T-cell (primary cell): ENCODE data around the gene AGAP3. TPM values are rescaled to one million over a fixed set of nuclear protein-coding genes. Genes with fewer than 3 reads are reported as not detected.

Experiments used
- ATAC-seq, 4 experiments: fragments of 200-7000 bp in 3 of 4; fragments of 150-1000 bp in 1 of 4; cut with Tn5 transposase; replicated peaks in 1 of 4; 1 replicate in 3 of 4; 2 replicates in 1 of 4; pipeline ENCODE4 v1.10.0; 2021; ENCODE audit warnings: moderate library complexity in 3 of 4, mild to moderate bottlenecking in 2 of 4, moderate number of reproducible peaks in 1 of 4
- CTCF ChIA-PET, 2 donors: fragments of 300-600 bp; sonication (Branson Sonifier 250); formaldehyde crosslinking; loops; one replicate each; lab custom pipeline; 2022; ENCODE audit warnings: antibody characterized with exemption in 2 of 2; lab: Charles Lee
- POLR2A ChIA-PET, 2 donors: fragments of 300-600 bp; sonication (Branson Sonifier 250); formaldehyde crosslinking; loops; one replicate each; lab custom pipeline; 2022; ENCODE audit warnings: antibody characterized with exemption in 2 of 2; lab: Charles Lee
- DNase-seq, 35 experiments: peaks; one replicate each; pipeline versions ENCODE4 v3.0.0 to v3.0.0-alpha.2; 2013 to 2023
- H3K27ac ChIP-seq: one replicate; pipeline ENCODE4 v1.5.1; 2013; ENCODE audit warnings: low read length
- H3K27me3 ChIP-seq, 2 experiments: replicated peaks in 1 of 2; 1 replicate in 1 of 2; 2 replicates in 1 of 2; pipeline versions ENCODE4 v1.6.1 to v1.7.0; 2013; ENCODE audit warnings: low read length in 1 of 2, mixed read lengths in 1 of 2; ENCODE audit not compliant: control insufficient read depth in 2 of 2, insufficient read depth in 2 of 2; ENCODE audit errors: extremely low read depth in 1 of 2
- H3K36me3 ChIP-seq, 2 donors: 1 replicate in 1 of 2; 2 replicates in 1 of 2; pipeline versions ENCODE4 v1.6.1 to v1.7.0; 2013; ENCODE audit warnings: low read length in 1 of 2; ENCODE audit not compliant: control insufficient read depth in 2 of 2, insufficient read depth in 1 of 2; ENCODE audit errors: extremely low read depth in 1 of 2
- H3K4me1 ChIP-seq, 2 experiments: 1 replicate in 1 of 2; 2 replicates in 1 of 2; pipeline versions ENCODE4 v1.6.1 to v1.7.0; 2013; ENCODE audit warnings: low read length in 2 of 2, mixed read lengths in 1 of 2; ENCODE audit not compliant: insufficient read depth in 2 of 2, control insufficient read depth in 1 of 2; ENCODE audit errors: extremely low read depth in 1 of 2
- H3K4me3 ChIP-seq, 2 donors: 1 replicate in 1 of 2; 2 replicates in 1 of 2; pipeline versions ENCODE4 v1.5.1 to v1.7.0; 2013; ENCODE audit warnings: mild to moderate bottlenecking in 2 of 2, low read length in 1 of 2, moderate library complexity in 1 of 2; ENCODE audit not compliant: control insufficient read depth in 1 of 2; ENCODE audit errors: extremely low read depth in 1 of 2
- H3K9me3 ChIP-seq: 2 replicates; pipeline ENCODE4 v1.7.0; 2013
- H3K27ac Mint-ChIP-seq, 2 donors: one replicate each; pipeline ENCODE4 v1.8.0; 2020 to 2021; ENCODE audit warnings: mild to moderate bottlenecking in 2 of 2, mixed read lengths in 2 of 2
- H3K27me3 Mint-ChIP-seq, 2 donors: one replicate each; pipeline ENCODE4 v1.8.0; 2021 to 2022; ENCODE audit warnings: mixed read lengths in 2 of 2
- H3K36me3 Mint-ChIP-seq: one replicate; pipeline ENCODE4 v1.8.0; 2021; ENCODE audit warnings: mixed read lengths
- H3K4me1 Mint-ChIP-seq, 3 donors: one replicate each; pipeline ENCODE4 v1.8.0; 2020 to 2022; ENCODE audit warnings: mixed read lengths in 3 of 3, mild to moderate bottlenecking in 1 of 3
- H3K4me3 Mint-ChIP-seq, 3 donors: one replicate each; pipeline ENCODE4 v1.8.0; 2020 to 2022; ENCODE audit warnings: mild to moderate bottlenecking in 3 of 3, mixed read lengths in 3 of 3, moderate library complexity in 3 of 3
- H3K9me3 Mint-ChIP-seq, 3 donors: one replicate each; pipeline ENCODE4 v1.8.0; 2020 to 2022; ENCODE audit warnings: mixed read lengths in 3 of 3
- WGBS: methylation state at CpG from one replicate; pipeline ENCODE4 v1.1.5; 2013; ENCODE audit warnings: missing lambda C conversion rate; ENCODE audit not compliant: insufficient coverage; 5-methylcytosine and 5-hydroxymethylcytosine counted together
- total RNA-seq, 35 experiments: library from RNA in 6 of 35; stranded (reverse) in 6 of 35; fragments of 120-200 nt in 1 of 35; gene quantifications; one replicate each; pipeline versions ENCODE4 v1.2.1 to v1.2.4 and lab custom pipeline; 2013 to 2026

AGAP3 gene
- total RNA-seq, 5 donors from 2014 or later (not counting 1 experiment from before 2014, with no cell fraction given) = 28.2 to 67.3 (median 50.9) TPM

- peaks cover 4 to 11% of the 10 kb centered on the region in 2 donors for H3K36me3 ChIP-seq
- 2% methylated on average over 66 of the region's 66 CpGs for WGBS
- ChIA-PET CTCF (interaction anchor here in 1 of 2 donors (0.5 to 1.2 kb wide), 4 partner anchors 22 to 139 kb away, joined by 3 to 6 read pairs (median 4); partner anchors contain the start of genes ABCB8 and SLC4A2), POLR2A (no interaction called here)
- Mint-ChIP-seq H3K36me3 (peaks cover 7% of the 10 kb centered on the region), H3K4me1 (peaks cover 36 to 47% (median 39%) of the 10 kb centered on the region in 3 donors), H3K27me3 (peaks cover 4 to 7% of the 10 kb centered on the region in 2 donors), H3K9me3 (no peaks in the 10 kb centered on the region), H3K27ac (peak within 1 kb of the TSS; percentile 79 to 82), H3K4me3 (peak within 1 kb of the TSS; percentile 80 to 89 (median 85))
- peak within 1 kb of the TSS; percentile 80 for H3K27ac ChIP-seq
- ATAC-seq = peak; percentile 75 to 89 (median 86)
- H3K9me3 ChIP-seq = no peaks in the 10 kb centered on the region
- H3K4me1 ChIP-seq = peaks cover 15 to 66% of the 10 kb centered on the region in 2 experiments
- H3K4me3 ChIP-seq = peak within 1 kb of the TSS; percentile 77 to 90
- DNase-seq = peak; percentile 67 to 92 (median 85)
- peaks cover 0 to under 1% of the 10 kb centered on the region in 2 experiments for H3K27me3 ChIP-seq
These were observed 5.6 kb upstream of the AGAP3 start, which contains the start of gene FASTK for GRCh38 chr7:151080522-151081169. TSS of gene FASTK (minus strand) at chr7:151080809. CDS start at chr7:151080766, 43 bp downstream.

- Mint-ChIP-seq H3K4me3 (peak overlapping the region; percentile 52 to 89 (median 85)), H3K27ac (no peak overlapping the region), H3K9me3 (no peaks in the 10 kb centered on the region), H3K4me1 (peaks cover 38 to 50% (median 43%) of the 10 kb centered on the region in 3 donors), H3K27me3 (peaks cover 4 to 7% of the 10 kb centered on the region in 2 donors), H3K36me3 (no peaks in the 10 kb centered on the region)
- Histone ChIP-seq H3K27ac (peak overlapping the region; percentile 80), H3K27me3 (peaks cover 0 to 5% of the 10 kb centered on the region in 2 experiments), H3K9me3 (no peaks in the 10 kb centered on the region), H3K4me3 (peak overlapping the region; percentile 57 to 90), H3K4me1 (peaks cover 17 to 70% of the 10 kb centered on the region in 2 experiments), H3K36me3 (peaks cover 0 to 6% of the 10 kb centered on the region in 2 donors)
- 69% methylated on average over 42 of the region's 64 CpGs for WGBS
- ChIA-PET CTCF (interaction anchor here in 1 of 2 donors (0.5 to 1.2 kb wide), 4 partner anchors 23 to 139 kb away, joined by 3 to 6 read pairs (median 4); partner anchors contain the start of genes ABCB8 and SLC4A2), POLR2A (no interaction called here)
- no peak for ATAC-seq
- peak in 1 of 35 experiments; percentile 14 for DNase-seq
These were observed 4.8 kb upstream of the AGAP3 start for GRCh38 chr7:151081170-151082101.

GRCh38 chr7:151082141-151083070 is 3.9 kb upstream of the AGAP3 start:
- H3K27me3 ChIP-seq = peaks cover 0 to 8% of the 10 kb centered on the region in 2 experiments
- DNase-seq (no peak), ATAC-seq (no peak)
- no peaks in the 10 kb centered on the region for H3K9me3 Mint-ChIP-seq
- H3K4me3 Mint-ChIP-seq = peak overlapping the region; percentile 85 to 89 (median 88)
- H3K27me3 Mint-ChIP-seq = peaks cover 4 to 7% of the 10 kb centered on the region in 2 donors
- H3K36me3 Mint-ChIP-seq = no peaks in the 10 kb centered on the region
- ChIA-PET POLR2A (no interaction called here), CTCF (interaction anchor here in 1 of 2 donors (1.0 kb wide), 1 partner anchor 54 kb away, joined by 4 read pairs; the partner anchor contains the start of gene ABCB8)
- 70% methylated on average over 31 of the region's 42 CpGs for WGBS
- no peaks in the 10 kb centered on the region for H3K36me3 ChIP-seq
- H3K27ac Mint-ChIP-seq = peak overlapping the region; percentile 88 to 89
- H3K4me3 ChIP-seq = peak overlapping the region; percentile 61 to 79
- H3K4me1 Mint-ChIP-seq = peaks cover 38 to 51% (median 43%) of the 10 kb centered on the region in 3 donors
- H3K4me1 ChIP-seq = peaks cover 17 to 73% of the 10 kb centered on the region in 2 experiments
- H3K27ac ChIP-seq = peak overlapping the region; percentile 82
- no peaks in the 10 kb centered on the region for H3K9me3 ChIP-seq

- under 1% methylated on average over 58 of the region's 69 CpGs for WGBS
- peak within 1 kb of the TSS; percentile 61 to 79 for H3K4me3 ChIP-seq
- H3K36me3 ChIP-seq = no peaks in the 10 kb centered on the region
- Mint-ChIP-seq H3K27ac (peak within 1 kb of the TSS; percentile 88 to 89), H3K27me3 (peaks cover 4 to 7% of the 10 kb centered on the region in 2 donors), H3K4me3 (peak within 1 kb of the TSS; percentile 85 to 89 (median 88)), H3K9me3 (no peaks in the 10 kb centered on the region), H3K4me1 (peaks cover 39 to 53% (median 44%) of the 10 kb centered on the region in 3 donors), H3K36me3 (no peaks in the 10 kb centered on the region)
- peak within 1 kb of the TSS; percentile 82 for H3K27ac ChIP-seq
- peaks cover 0 to 13% of the 10 kb centered on the region in 2 experiments for H3K27me3 ChIP-seq
- ChIA-PET CTCF (interaction anchor here in 1 of 2 donors (1.0 kb wide), 1 partner anchor 55 kb away, joined by 4 read pairs; the partner anchor contains the start of gene ABCB8), POLR2A (interaction anchor here in 1 of 2 donors (1.7 kb wide), 1 partner anchor 55 kb away, joined by 8 read pairs; the partner anchor contains the start of gene ABCB8)
- peak; percentile 72 to 93 (median 82) for DNase-seq
- ATAC-seq = peak; percentile 63 to 71 (median 68)
- peaks cover 21 to 79% of the 10 kb centered on the region in 2 experiments for H3K4me1 ChIP-seq
- H3K9me3 ChIP-seq = no peaks in the 10 kb centered on the region
These were observed 3.0 kb upstream of the AGAP3 start, which contains the start of gene TMUB1 for GRCh38 chr7:151083071-151083823. TSS of gene TMUB1 (minus strand) at chr7:151083493. CDS start at chr7:151082563, 930 bp downstream.

GRCh38 chr7:151083824-151084160 is 2.5 kb upstream of the AGAP3 start:
- Histone ChIP-seq H3K4me3 (peak overlapping the region; percentile 61 to 79), H3K27ac (peak overlapping the region; percentile 40), H3K36me3 (no peaks in the 10 kb centered on the region), H3K9me3 (no peaks in the 10 kb centered on the region), H3K27me3 (peaks cover 0 to 17% of the 10 kb centered on the region in 2 experiments), H3K4me1 (peaks cover 24 to 79% of the 10 kb centered on the region in 2 experiments)
- DNase-seq = no peak
- WGBS = no CpG with 5 or more reads among the region's 3 CpGs
- peak in 1 of 4 experiments; percentile 4 for ATAC-seq
- H3K9me3 Mint-ChIP-seq = no peaks in the 10 kb centered on the region
- peaks cover 40 to 54% (median 46%) of the 10 kb centered on the region in 3 donors for H3K4me1 Mint-ChIP-seq
- H3K36me3 Mint-ChIP-seq = no peaks in the 10 kb centered on the region
- POLR2A ChIA-PET = interaction anchor here in 1 of 2 donors (1.7 kb wide), 1 partner anchor 56 kb away, joined by 8 read pairs; the partner anchor contains the start of gene ABCB8
- CTCF ChIA-PET = no interaction called here
- H3K4me3 Mint-ChIP-seq = peak overlapping the region; percentile 73 to 89 (median 77)
- H3K27ac Mint-ChIP-seq = peak overlapping the region; percentile 32 to 37
- H3K27me3 Mint-ChIP-seq = peaks cover 4 to 7% of the 10 kb centered on the region in 2 donors
